ENCODE measurements around the gene ALDH1A3. TPM values are rescaled to one million over a fixed set of nuclear protein-coding genes. Genes with fewer than 3 reads are reported as not detected.

The ALDH1A3 gene
- total and polyA plus RNA-seq, 4 donors = 0.79 to 8.4 (median 1.4) TPM

DNA sequence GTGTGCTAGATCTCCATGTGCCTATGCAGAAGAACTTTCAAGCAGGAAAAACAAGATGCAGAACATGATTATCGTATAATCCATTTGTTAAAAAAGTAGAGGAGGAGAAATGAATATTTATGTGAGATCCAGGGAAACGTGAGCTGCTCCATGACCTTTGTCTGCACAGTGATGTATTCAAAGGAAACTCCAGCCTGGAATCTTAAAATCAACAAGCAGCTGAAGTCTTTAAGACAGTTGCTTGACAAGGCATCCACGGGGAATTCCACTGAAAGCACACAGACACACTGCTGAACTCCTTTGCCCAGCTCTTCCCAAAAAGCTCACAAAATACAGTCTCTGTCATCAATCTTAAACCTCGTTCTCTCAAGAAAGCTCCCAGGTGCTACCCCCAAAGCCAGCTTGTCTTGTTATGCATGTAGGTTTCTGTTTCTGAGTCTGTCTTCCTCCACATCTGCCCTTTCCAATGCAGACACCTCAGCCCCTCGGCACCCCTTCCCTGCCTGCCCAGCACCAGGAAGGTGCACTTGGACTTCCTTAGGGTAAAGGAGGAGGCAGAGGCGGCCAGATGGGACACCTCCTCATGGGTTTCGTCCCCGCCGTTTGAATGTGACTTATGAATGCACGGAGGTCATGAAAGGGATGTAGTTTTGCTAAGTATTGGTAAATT lies 68.3 kb downstream of the ALDH1A3 start:
- Histone ChIP-seq H3K9me3 (ENCODE audit: control insufficient read depth in 4 of 4, low read length in 3 of 4) (no peaks in the 10 kb centered on the region), H3K4me3 (ENCODE audit: low read depth in 1 of 3, low read length in 3 of 3) (no peak overlapping the region), H3K36me3 (ENCODE audit: control insufficient read depth in 4 of 4, insufficient read depth in 3 of 4, low read depth in 1 of 4, low read length in 3 of 4) (no peaks in the 10 kb centered on the region), H3K27ac (ENCODE audit: low read depth in 1 of 2, low read length in 2 of 2) (no peak overlapping the region), H3K9ac (ENCODE audit: low read depth in 1 of 2, low read length in 2 of 2) (no peak overlapping the region), H3K27me3 (ENCODE audit: control insufficient read depth in 4 of 4, insufficient read depth in 4 of 4, low read length in 3 of 4) (peaks cover 0 to 4% (median 0%) of the 10 kb centered on the region in 4 donors), H3K4me1 (ENCODE audit: control insufficient read depth in 4 of 4, insufficient read depth in 4 of 4, low read length in 3 of 4) (no peaks in the 10 kb centered on the region)
- no peak for TF ChIP-seq FOXA1 (IDR thresholded peaks at IDR 0.05)
- TF ChIP-seq, protein P1, sequence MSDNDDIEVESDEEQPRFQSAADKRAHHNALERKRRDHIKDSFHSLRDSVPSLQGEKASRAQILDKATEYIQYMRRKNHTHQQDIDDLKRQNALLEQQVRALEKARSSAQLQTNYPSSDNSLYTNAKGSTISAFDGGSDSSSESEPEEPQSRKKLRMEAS (IDR thresholded peaks at IDR 0.05) = no peak
- TF ChIP-seq RAD21 (IDR thresholded peaks at IDR 0.05) = no peak
- no peak for TF ChIP-seq RXRA (IDR thresholded peaks at IDR 0.05)
- no peak for TF ChIP-seq FOXA2 (IDR thresholded peaks at IDR 0.05)
- TF ChIP-seq, protein P2, sequence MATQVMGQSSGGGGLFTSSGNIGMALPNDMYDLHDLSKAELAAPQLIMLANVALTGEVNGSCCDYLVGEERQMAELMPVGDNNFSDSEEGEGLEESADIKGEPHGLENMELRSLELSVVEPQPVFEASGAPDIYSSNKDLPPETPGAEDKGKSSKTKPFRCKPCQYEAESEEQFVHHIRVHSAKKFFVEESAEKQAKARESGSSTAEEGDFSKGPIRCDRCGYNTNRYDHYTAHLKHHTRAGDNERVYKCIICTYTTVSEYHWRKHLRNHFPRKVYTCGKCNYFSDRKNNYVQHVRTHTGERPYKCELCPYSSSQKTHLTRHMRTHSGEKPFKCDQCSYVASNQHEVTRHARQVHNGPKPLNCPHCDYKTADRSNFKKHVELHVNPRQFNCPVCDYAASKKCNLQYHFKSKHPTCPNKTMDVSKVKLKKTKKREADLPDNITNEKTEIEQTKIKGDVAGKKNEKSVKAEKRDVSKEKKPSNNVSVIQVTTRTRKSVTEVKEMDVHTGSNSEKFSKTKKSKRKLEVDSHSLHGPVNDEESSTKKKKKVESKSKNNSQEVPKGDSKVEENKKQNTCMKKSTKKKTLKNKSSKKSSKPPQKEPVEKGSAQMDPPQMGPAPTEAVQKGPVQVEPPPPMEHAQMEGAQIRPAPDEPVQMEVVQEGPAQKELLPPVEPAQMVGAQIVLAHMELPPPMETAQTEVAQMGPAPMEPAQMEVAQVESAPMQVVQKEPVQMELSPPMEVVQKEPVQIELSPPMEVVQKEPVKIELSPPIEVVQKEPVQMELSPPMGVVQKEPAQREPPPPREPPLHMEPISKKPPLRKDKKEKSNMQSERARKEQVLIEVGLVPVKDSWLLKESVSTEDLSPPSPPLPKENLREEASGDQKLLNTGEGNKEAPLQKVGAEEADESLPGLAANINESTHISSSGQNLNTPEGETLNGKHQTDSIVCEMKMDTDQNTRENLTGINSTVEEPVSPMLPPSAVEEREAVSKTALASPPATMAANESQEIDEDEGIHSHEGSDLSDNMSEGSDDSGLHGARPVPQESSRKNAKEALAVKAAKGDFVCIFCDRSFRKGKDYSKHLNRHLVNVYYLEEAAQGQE (IDR thresholded peaks at IDR 0.05) = no peak
- TF ChIP-seq, protein P3, sequence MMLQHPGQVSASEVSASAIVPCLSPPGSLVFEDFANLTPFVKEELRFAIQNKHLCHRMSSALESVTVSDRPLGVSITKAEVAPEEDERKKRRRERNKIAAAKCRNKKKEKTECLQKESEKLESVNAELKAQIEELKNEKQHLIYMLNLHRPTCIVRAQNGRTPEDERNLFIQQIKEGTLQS (IDR thresholded peaks at IDR 0.05) = no peak
- TF ChIP-seq YY1 (IDR thresholded peaks at IDR 0.05) = no peak
- TF ChIP-seq EGR1 (IDR thresholded peaks at IDR 0.05; ENCODE audit: low read depth in 2 of 2) = no peak
- 56% methylated on average over 10 of the region's 10 CpGs for WGBS
- DNase-seq (ENCODE audit: low spot score) = no peak

DNA sequence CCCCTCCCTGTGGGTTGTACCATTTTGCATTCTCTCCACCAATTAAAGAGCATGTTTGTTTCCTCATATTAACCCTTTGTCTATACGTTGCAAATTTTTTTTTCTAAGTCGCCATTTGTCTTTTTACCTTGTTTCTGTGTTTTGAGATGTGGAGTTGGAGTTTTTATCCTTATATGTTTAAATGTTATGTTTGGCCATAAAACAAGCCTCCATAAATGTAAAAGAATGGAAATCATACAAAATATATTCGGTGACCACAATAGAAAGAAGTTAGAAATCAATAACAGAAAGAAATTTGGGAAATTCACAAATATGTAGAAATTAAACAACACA lies 68.8 kb downstream of the ALDH1A3 start:
- WGBS = 76% methylated on average over 3 of the region's 3 CpGs
- H3K4me1 ChIP-seq (ENCODE audit: control insufficient read depth in 4 of 4, insufficient read depth in 4 of 4, low read length in 3 of 4) = no peaks in the 10 kb centered on the region
- peaks cover 0 to 4% (median 0%) of the 10 kb centered on the region in 4 donors for H3K27me3 ChIP-seq (ENCODE audit: control insufficient read depth in 4 of 4, insufficient read depth in 4 of 4, low read length in 3 of 4)
- no peaks in the 10 kb centered on the region for H3K36me3 ChIP-seq (ENCODE audit: control insufficient read depth in 4 of 4, insufficient read depth in 3 of 4, low read depth in 1 of 4, low read length in 3 of 4)
- no peaks in the 10 kb centered on the region for H3K9me3 ChIP-seq (ENCODE audit: control insufficient read depth in 4 of 4, low read length in 3 of 4)
- H3K27ac ChIP-seq (ENCODE audit: low read depth in 1 of 2, low read length in 2 of 2) = no peak overlapping the region
- H3K9ac ChIP-seq (ENCODE audit: low read depth in 1 of 2, low read length in 2 of 2) = no peak overlapping the region
- no peak overlapping the region for H3K4me3 ChIP-seq (ENCODE audit: low read depth in 1 of 3, low read length in 3 of 3)
- TF ChIP-seq FOXA1 (IDR thresholded peaks at IDR 0.05) = no peak
- TF ChIP-seq, protein P4, sequence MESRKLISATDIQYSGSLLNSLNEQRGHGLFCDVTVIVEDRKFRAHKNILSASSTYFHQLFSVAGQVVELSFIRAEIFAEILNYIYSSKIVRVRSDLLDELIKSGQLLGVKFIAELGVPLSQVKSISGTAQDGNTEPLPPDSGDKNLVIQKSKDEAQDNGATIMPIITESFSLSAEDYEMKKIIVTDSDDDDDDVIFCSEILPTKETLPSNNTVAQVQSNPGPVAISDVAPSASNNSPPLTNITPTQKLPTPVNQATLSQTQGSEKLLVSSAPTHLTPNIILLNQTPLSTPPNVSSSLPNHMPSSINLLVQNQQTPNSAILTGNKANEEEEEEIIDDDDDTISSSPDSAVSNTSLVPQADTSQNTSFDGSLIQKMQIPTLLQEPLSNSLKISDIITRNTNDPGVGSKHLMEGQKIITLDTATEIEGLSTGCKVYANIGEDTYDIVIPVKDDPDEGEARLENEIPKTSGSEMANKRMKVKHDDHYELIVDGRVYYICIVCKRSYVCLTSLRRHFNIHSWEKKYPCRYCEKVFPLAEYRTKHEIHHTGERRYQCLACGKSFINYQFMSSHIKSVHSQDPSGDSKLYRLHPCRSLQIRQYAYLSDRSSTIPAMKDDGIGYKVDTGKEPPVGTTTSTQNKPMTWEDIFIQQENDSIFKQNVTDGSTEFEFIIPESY (IDR thresholded peaks at IDR 0.05) = no peak
- TF ChIP-seq, protein P3 (IDR thresholded peaks at IDR 0.05) = no peak
- no peak for TF ChIP-seq RXRA (IDR thresholded peaks at IDR 0.05)
- TF ChIP-seq RAD21 (IDR thresholded peaks at IDR 0.05) = no peak
- no peak for TF ChIP-seq GABPA (IDR thresholded peaks at IDR 0.05 in 1 of 2, conservative IDR thresholded peaks at IDR 0.05 in 1 of 2)
- TF ChIP-seq NR2F2 (IDR thresholded peaks at IDR 0.05) = no peak
- TF ChIP-seq, protein P5, sequence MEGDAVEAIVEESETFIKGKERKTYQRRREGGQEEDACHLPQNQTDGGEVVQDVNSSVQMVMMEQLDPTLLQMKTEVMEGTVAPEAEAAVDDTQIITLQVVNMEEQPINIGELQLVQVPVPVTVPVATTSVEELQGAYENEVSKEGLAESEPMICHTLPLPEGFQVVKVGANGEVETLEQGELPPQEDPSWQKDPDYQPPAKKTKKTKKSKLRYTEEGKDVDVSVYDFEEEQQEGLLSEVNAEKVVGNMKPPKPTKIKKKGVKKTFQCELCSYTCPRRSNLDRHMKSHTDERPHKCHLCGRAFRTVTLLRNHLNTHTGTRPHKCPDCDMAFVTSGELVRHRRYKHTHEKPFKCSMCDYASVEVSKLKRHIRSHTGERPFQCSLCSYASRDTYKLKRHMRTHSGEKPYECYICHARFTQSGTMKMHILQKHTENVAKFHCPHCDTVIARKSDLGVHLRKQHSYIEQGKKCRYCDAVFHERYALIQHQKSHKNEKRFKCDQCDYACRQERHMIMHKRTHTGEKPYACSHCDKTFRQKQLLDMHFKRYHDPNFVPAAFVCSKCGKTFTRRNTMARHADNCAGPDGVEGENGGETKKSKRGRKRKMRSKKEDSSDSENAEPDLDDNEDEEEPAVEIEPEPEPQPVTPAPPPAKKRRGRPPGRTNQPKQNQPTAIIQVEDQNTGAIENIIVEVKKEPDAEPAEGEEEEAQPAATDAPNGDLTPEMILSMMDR (IDR thresholded peaks at IDR 0.05; ENCODE audit: low read depth, low read length, missing input control) = no peak
- TF ChIP-seq, protein P2 (IDR thresholded peaks at IDR 0.05) = no peak
- TF ChIP-seq EGR1 (IDR thresholded peaks at IDR 0.05; ENCODE audit: low read depth in 2 of 2) = no peak
- no peak for DNase-seq (ENCODE audit: low spot score)
